Transverse colon (tissue), 3 donors: Measurements from ENCODE around the gene SOHLH1.

Experiments used
- POLR2A ChIP-seq: fragments of 450-650 bp; IDR thresholded peaks from one replicate; pipeline ENCODE4 v1.6.1; 2016; ENCODE audit warnings: antibody characterized with exemption, mild to moderate bottlenecking, moderate library complexity
- TF ChIP-seq, protein P1 (sequence below), 5 experiments: fragments of 200-600 bp in 3 of 5; fragments of 450-650 bp in 2 of 5; sonication (generic) in 3 of 5; IDR thresholded peaks; 1 replicate in 2 of 5; 2 replicates in 3 of 5; pipeline ENCODE4 v1.5.1; 2016 to 2017; ENCODE audit warnings: antibody characterized with exemption in 5 of 5, inconsistent platforms in 3 of 5, mild to moderate bottlenecking in 2 of 5, moderate library complexity in 1 of 5

GRCh38 chr9:135698236-135698635 is 1.0 kb downstream of the SOHLH1 start:
- TF ChIP-seq, protein P1, sequence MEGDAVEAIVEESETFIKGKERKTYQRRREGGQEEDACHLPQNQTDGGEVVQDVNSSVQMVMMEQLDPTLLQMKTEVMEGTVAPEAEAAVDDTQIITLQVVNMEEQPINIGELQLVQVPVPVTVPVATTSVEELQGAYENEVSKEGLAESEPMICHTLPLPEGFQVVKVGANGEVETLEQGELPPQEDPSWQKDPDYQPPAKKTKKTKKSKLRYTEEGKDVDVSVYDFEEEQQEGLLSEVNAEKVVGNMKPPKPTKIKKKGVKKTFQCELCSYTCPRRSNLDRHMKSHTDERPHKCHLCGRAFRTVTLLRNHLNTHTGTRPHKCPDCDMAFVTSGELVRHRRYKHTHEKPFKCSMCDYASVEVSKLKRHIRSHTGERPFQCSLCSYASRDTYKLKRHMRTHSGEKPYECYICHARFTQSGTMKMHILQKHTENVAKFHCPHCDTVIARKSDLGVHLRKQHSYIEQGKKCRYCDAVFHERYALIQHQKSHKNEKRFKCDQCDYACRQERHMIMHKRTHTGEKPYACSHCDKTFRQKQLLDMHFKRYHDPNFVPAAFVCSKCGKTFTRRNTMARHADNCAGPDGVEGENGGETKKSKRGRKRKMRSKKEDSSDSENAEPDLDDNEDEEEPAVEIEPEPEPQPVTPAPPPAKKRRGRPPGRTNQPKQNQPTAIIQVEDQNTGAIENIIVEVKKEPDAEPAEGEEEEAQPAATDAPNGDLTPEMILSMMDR (IDR thresholded peaks at IDR 0.05): no peak
- TF ChIP-seq POLR2A: no peak
